ENCODE measurements around the gene EDDM13.
"Not testable (repeated sequence)": the region's sequence is repeated elsewhere in the genome, so short reads cannot be mapped to it uniquely, and the experiment has no call there.

EDDM13 gene

DNA sequence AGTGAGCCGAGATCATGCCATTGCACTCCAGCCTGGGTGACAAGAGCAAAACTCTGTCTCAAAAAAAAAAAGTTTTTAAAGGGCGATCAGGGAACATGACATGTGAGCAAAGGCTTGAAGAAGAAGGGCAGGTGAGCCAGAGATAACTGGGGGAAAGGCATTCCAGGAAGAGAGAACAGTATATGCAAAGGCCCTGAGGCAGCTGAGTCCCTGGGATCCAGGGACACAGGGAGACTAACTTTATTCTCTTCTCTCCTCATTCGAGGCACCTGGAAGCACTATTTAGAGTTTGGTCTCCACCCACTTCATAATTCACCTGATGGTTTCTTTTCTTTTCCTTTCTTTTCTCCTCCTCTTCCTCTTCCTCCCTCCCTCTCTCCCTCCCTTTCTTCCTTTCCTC is 24.5 kb downstream of the EDDM13 start:
- DNase-seq (ENCODE audit: low spot score): no peak
- TF ChIP-seq, protein P1, sequence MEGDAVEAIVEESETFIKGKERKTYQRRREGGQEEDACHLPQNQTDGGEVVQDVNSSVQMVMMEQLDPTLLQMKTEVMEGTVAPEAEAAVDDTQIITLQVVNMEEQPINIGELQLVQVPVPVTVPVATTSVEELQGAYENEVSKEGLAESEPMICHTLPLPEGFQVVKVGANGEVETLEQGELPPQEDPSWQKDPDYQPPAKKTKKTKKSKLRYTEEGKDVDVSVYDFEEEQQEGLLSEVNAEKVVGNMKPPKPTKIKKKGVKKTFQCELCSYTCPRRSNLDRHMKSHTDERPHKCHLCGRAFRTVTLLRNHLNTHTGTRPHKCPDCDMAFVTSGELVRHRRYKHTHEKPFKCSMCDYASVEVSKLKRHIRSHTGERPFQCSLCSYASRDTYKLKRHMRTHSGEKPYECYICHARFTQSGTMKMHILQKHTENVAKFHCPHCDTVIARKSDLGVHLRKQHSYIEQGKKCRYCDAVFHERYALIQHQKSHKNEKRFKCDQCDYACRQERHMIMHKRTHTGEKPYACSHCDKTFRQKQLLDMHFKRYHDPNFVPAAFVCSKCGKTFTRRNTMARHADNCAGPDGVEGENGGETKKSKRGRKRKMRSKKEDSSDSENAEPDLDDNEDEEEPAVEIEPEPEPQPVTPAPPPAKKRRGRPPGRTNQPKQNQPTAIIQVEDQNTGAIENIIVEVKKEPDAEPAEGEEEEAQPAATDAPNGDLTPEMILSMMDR (IDR thresholded peaks at IDR 0.05; ENCODE audit: extremely low read depth, missing control alignments): no peak

DNA sequence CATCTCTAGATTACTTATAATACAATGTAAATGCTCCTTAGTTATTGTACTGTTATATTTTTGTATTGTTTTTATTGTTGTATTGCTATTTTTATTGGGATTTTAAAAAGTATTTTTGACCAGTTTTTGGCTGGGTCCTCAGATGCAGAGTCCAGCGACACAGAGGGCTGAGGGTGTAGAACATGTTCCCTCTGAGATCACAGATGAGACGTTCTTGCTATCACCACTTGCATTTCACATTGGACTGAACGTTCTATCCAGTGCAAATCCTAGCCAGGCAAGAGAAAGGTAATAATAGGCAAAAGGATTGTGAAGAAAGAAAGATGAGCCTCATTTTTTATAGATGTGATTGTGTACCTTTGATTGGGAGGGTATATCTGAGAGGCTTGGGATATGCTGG is 27.1 kb downstream of the EDDM13 start:
- TF ChIP-seq, protein P1 (IDR thresholded peaks at IDR 0.05; ENCODE audit: extremely low read depth, missing control alignments): no peak
- DNase-seq (ENCODE audit: low spot score): no peak

DNA sequence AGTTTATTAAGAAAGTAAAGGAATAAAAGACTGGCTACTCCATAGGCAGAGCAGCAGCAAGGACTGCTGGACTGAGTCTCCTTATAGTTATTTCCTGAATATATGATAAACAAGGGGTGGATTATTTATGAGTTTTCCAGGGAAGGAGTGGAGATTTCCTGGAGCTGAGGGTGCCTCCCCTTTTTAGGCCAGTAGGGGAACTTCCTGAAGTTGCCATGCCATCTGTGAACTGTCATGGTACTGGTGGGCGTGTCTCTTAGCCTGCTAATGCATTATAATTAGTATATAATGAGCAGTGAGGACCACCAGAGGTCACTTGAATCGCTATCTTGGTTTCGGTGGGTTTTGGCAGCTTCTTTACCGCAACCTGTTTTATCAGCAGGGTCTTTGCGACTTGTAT is 28.6 kb downstream of the EDDM13 start:
- TF ChIP-seq, protein P1 (IDR thresholded peaks at IDR 0.05; ENCODE audit: extremely low read depth, missing control alignments): no peak
- no peak for DNase-seq (ENCODE audit: low spot score)

DNA sequence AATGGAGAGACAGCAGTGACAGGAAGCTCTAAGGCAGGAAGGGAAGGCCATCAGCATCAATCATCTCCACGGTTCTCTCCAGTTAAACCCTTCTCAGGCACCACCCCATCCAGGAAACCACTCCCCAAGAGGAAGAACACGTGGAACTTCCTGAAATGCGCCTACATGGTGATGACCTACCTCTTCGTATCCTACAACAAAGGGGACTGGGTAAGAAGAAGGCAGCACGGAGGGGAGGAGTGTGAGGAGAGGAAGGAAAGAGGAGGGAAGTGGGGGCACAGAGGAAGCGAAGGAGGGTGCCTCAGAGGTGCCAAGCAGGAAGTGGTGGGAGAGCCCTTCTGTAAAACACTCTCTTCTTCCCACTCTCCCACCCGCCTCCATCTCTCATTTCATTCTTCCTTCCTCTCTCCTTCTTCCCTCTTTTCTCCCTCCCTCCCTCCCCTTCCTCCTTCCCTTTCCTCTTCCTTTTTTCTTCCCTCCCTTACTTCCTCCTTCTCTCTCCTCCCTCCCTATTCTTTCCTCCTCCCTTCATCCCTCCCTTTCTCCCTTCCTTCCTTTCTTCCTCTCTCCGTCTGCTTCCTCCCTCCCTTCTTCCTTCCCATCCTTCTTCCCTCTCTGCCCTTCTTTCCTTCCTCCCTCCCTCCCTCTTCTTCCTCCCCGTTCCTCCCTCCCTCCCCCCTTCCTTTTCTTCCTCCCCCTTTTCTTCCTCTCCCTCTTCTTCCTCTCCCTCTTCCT is 29.5 kb downstream of the EDDM13 start:
- no peak for DNase-seq (ENCODE audit: low spot score)

DNA sequence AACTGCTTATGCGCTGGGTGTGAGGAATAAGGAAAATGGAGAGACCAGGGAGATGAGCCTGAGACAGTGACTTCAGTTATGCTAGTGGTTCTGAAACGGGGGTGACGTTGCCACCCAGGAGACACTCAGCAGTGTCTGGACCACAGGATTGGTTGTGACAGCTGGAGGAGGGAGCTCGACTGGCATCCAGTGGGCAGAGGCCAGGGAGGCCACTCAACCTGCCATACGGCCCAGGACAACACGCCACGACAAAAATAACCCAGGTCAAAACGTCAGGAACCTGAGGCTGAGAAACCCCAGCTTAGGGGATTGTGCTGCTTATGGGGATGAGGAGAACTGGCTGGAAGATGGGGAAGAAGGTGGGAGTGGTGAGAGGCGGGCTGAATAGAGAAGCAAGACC is 31.7 kb downstream of the EDDM13 start:
- TF ChIP-seq, protein P1 (IDR thresholded peaks at IDR 0.05; ENCODE audit: extremely low read depth, missing control alignments): no peak

More for the DNA sequence above, 29.5 kb downstream of the EDDM13 start:
- TF ChIP-seq, protein P1 (IDR thresholded peaks at IDR 0.05; ENCODE audit: extremely low read depth, missing control alignments): no peak

DNA sequence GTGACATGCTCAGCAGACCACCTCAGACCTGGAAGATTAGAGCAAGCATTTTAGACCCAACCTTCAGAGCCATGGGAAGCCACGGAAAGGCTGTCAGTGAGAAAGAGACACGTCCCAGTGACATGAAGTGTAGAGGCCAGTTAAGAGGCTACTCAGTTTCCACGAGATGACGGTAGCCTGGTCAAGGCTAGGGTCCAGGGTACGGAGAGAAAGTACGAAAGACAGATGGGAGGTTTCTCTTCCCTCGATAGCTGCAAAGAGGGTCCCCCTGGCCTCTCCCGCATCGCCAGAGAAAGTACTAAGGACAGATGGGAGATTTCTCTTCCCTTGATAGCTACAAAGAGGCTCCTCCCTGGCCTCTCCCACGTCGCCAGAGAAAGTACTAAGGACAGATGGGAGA is 33.5 kb downstream of the EDDM13 start:
- DNase-seq (ENCODE audit: low spot score): no peak
- TF ChIP-seq, protein P1 (IDR thresholded peaks at IDR 0.05; ENCODE audit: extremely low read depth, missing control alignments): no peak

More for the DNA sequence above, 31.7 kb downstream of the EDDM13 start:
- no peak for DNase-seq (ENCODE audit: low spot score)

DNA sequence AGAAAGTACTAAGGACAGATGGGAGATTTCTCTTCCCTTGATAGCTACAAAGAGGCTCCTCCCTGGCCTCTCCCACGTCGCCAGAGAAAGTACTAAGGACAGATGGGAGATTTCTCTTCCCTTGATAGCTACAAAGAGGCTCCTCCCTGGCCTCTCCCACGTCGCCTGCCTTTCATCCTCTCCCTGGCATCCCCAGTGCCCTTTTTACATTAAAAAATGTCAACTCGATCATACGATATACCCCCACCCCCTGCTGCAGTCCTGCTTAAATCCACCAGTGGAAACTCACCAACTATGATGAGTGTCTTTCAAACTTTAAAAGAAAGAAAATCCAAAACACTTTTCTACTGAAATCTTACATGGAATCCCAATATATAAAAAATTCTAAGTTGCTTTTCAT is 34.5 kb downstream of the EDDM13 start:
- not testable (repeated sequence) for DNase-seq (ENCODE audit: low spot score)

DNA sequence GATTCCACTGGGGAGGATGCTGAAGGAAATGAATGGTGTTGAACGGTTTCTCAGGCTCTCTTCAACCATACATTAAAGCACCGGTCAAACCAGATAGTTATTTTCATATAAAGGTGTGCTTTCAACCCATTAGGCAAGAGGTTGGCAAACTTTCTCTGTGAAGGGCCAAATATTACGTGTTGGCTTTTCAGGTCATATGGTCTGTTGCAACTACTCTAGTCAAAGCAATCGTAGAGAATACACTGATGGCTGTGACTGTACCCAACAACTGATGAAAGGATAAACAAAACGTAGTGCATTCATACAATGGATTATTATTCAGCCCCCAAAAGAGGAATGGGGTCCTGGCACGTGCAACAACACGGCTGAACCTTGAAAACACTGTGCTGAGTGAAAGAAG is 36.2 kb downstream of the EDDM13 start:
- DNase-seq (ENCODE audit: low spot score): no peak

More for the DNA sequence above, 36.2 kb downstream of the EDDM13 start:
- TF ChIP-seq, protein P1 (IDR thresholded peaks at IDR 0.05; ENCODE audit: extremely low read depth, missing control alignments): no peak
